DND-41 (cell line): ENCODE results near the gene UQCRFS1.

Source experiments
- EZH2 ChIP-seq: IDR thresholded peaks from 3 replicates; pipeline ENCODE4 v1.6.1; 2012; ENCODE audit warnings: borderline replicate concordance, low read depth, mild to moderate bottlenecking, moderate library complexity, low read length, inconsistent platforms; ENCODE audit not compliant: severe bottlenecking
- TF ChIP-seq, protein P1 (sequence below): IDR thresholded peaks from 2 replicates; pipeline ENCODE4 v1.5.1; 2012; ENCODE audit warnings: borderline replicate concordance, low read length, moderate library complexity, mild to moderate bottlenecking; ENCODE audit not compliant: poor library complexity, severe bottlenecking; ENCODE audit errors: extremely low read depth

DNA sequence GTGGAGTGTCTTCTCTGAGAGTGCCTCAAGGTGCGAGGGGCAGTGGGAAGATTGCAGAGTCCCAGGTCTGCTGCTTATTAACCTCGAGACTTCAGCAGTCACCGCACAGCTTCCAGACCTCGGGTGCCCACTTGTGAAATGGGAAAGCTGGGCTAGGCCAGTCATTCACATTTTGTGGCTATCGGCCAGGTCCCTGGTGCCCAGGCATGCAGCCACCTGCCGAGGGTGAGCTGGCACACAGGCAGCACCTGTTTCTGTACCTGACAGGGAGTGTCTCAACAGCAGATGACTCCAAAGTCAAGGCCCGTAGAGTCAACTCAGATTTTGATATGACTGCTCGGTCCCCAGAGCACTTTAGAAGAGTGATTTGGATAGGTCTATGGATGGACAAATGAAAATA, 21.9 kb downstream of the UQCRFS1 start:
- TF ChIP-seq, protein P1, sequence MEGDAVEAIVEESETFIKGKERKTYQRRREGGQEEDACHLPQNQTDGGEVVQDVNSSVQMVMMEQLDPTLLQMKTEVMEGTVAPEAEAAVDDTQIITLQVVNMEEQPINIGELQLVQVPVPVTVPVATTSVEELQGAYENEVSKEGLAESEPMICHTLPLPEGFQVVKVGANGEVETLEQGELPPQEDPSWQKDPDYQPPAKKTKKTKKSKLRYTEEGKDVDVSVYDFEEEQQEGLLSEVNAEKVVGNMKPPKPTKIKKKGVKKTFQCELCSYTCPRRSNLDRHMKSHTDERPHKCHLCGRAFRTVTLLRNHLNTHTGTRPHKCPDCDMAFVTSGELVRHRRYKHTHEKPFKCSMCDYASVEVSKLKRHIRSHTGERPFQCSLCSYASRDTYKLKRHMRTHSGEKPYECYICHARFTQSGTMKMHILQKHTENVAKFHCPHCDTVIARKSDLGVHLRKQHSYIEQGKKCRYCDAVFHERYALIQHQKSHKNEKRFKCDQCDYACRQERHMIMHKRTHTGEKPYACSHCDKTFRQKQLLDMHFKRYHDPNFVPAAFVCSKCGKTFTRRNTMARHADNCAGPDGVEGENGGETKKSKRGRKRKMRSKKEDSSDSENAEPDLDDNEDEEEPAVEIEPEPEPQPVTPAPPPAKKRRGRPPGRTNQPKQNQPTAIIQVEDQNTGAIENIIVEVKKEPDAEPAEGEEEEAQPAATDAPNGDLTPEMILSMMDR, result no peak
- TF ChIP-seq EZH2, result no peak
